ENCODE results near the gene RAI1.
A peak's percentile ranks its signal among the peaks of the same experiment; 100 is the strongest.

The RAI1 gene

DNA sequence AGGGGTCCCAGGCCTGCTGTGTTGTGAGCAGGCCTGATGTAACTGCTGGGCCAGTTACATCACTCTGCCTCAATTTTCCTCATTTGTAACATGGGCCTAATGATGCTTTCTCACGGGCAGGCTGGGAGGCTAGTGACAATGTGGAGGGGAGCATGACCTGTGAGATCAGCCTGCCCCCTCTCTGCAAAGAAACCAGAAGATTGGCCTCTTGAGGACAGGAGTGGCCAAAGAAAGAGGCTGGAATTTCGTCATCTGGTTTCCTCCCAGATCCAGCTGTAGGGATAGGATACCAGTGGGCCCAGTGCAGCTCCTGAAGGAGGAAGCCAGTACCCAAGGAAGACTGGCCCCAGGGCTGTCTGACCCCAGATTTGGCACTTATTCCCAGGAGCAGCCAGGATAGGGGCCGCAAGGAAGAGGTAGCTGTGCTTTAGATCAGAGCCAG lies 156.1 kb downstream of the RAI1 start:
- DNase-seq (ENCODE audit: insufficient read length, low spot score) (no peak), FAIRE-seq (no peak)

DNA sequence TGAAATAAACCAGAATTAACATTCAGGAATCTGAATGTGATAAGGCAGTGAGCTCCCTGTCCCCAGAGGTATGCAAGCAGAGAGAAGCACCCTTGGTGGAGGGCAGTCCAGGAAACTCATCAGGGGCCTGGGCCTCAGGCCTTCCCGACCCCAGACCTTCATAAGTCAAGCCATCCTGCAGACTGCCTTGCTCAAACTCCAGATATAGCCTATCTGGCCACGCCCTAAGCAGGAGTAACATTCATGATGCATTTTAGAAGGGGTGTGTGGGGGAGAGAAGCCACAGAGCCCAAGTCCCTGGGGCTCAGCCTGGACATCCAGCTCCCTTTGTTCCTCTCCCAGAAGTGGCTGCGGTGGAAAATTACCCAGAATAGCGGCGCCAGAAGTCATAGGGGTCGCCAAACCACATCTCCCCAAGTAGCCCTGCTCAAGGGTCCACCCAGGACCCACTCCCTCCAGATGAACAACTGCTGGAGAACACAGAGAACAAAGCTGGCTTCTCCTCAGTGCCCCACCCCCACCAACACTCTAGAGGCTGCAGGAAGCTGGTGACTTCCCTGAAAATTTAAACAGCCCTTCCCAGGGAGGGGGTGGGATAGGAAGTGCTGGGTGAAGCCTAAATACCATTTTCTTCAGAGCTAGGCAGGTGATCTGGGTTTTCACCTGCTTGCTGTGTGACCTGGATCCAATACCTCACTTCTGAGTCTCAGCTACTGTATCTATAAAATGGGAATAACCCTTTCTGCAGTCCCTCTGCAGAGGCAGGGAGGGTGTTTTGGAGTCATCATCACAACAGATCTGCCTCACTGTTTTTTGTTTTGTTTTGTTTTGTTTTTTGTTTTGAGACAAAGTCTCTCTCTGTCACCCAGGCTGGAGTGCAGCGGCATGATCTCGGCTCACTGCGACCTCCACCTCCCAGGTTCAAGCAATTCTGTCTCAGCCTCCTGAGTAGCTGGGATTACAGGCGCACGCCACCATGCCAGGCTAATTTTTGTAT lies 157.0 kb downstream of the RAI1 start:
- DNase-seq (ENCODE audit: insufficient read length, low spot score) (no peak), FAIRE-seq (no peak)

DNA sequence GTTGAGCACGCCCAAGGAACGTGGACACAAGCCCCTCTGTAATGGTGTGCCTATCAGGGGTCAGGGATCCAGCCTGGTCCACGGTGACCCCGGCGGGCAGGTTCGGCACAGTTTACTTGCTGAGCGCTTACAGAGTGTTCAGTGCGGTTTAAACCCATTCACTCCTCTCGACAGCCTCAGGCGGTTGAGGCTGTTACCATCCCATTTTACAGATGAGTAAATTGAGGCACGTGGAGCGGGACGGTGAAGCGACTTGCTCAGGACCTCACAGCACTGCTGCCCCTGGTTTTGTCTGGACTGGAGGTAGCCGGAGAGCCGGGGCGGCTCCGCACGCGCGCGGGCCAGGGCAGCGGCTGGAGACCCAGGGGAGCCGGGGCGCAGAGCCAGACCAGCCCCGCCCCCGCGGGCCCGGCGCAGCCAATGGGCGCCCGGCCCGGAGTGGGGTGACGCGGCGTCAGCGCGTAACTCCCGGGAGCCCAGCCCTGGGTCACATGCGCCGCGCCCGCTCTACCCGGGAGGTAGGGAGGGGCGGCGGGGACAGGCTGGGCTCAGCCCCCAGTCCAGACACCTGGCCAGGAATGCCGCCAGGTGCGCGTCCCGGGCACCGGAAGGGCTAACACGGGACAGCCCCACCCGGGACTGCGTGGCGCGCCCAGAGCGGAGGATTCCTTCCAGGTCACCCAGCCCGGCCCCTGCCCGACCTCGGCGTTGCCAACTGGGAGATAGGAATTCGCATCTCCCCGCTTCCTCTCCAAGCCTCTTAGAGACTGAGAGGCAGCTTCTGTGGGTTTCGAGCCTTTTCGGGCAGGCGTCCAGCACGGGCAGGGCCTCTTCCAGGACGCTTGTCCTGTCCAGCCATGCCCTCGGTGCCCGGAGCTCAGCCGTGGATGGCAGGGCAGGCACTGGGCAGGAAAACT lies 158.8 kb downstream of the RAI1 start:
- peak; percentile 84 for FAIRE-seq
- peak; percentile 94 for DNase-seq (ENCODE audit: insufficient read length, low spot score)

DNA sequence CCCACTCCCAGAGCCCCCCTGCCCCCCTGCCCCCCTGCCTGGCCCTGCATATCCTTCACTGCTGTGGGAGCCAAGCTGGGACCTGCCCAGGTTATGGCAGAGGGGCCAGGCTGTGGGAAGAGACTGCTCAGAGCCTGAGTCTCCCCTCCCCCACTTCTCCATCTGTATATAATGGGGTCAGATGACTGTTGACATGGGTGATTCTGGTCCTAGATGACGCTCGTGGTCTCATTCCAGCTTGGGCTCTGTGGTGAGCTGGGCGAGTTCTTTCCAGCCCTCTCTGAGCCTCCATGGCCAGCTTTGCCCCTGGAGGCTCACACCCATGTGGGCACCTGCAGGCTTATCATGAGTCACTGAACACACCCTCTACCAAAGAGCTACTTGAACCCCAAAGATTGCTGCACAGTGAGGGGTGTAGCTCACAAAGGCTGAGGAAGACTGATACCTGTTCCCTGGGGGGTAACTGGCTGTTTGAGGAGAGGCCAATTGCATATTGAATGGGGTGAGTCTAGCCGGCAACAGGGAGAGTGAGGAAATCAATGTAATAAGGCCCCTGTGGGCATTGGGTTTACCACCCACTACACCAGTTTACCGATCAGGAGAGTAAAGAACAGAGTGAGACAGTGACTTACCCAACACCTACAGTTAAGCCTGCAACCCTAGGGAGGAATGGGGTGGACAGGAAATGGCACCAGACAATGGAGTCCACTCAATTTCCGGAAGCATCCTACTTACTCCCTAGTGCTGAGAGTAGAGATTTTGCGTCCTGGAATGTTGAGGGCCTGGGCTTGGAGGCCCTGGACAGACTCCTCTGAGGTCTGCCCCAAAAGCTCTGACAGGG lies 159.7 kb downstream of the RAI1 start:
- DNase-seq (ENCODE audit: insufficient read length, low spot score): no peak

DNA sequence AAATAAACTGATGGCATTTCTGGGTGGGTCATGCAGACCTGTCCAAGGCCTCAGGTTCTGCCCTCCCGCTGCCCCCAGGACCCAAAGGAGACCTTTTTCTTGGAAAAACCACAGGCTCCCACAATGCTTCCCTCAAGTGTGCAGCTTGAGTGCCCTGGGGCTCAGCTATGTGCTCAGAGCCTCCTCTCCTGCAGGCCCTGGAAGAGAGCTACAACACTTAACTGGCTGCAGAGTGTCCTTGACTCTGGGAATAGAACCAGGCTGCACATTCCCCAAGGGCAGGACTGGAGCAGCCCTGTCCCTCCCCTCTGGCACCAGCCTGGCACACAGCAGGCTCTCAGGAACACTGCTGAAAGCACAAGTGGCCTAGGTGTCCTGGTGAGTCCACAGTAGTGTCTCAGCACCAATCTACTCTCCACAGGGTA lies 160.4 kb downstream of the RAI1 start:
- DNase-seq (ENCODE audit: insufficient read length, low spot score): no peak
- no peak for FAIRE-seq

More for the DNA sequence above, 159.7 kb downstream of the RAI1 start:
- FAIRE-seq: peak; percentile 66

DNA sequence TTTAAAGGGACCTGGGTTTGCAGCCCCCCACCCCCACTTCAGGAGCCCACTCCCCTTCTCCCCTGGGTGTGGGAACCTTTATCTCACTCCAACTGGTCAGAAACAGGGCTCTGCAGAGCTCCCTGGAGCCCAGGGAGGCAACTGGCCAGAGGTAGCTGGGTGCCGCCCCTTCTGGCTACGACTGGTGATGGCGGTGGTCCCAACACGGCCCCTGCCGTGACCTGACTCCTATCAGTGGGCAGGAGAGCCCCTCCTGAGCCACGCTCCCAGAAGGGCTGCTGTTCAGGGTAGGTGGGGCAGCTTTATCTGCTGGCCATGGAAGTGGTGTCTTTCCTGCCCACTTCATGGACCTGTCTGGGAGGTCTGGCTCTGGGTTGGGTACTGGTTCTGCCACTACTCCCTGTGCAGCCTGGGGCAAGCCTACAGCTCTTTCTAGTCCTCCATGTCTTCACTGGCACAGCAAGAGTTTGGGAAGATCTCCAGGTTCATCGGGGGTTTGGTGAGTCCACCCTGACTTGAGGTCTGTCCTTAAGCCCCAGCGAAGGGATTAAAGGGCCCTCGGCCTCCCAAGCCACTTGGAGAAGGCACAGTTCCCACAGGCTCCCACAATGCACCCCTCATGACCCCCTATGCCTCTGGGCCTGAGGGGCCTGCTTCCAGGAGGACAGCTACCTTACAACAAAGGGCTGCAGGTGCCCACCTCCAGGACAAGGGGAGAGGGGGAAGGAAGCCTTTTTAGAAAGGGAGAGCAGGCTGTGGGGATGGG lies 161.0 kb downstream of the RAI1 start:
- no peak for DNase-seq (ENCODE audit: insufficient read length, low spot score)
- no peak for FAIRE-seq

DNA sequence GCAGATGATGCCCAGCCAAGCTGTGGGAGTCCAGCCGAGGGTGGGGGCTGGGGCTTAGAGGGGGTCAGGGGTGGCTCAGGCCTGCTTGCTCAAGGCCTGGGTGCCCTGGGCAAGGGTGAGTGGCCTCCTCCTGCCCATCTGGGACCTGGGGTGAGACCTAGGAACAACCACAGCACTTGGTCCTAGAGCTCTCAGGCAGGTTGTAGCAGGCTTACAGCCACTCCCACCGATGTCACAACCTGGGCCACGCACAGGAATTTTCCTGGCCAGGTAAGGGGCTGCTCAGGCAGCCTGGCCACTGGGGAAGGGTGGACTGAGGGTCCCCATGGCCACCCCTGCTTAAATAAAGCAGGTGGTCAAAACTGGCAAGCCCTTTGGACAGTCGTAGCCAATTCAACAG lies 161.8 kb downstream of the RAI1 start:
- FAIRE-seq: no peak
- no peak for DNase-seq (ENCODE audit: insufficient read length, low spot score)

DNA sequence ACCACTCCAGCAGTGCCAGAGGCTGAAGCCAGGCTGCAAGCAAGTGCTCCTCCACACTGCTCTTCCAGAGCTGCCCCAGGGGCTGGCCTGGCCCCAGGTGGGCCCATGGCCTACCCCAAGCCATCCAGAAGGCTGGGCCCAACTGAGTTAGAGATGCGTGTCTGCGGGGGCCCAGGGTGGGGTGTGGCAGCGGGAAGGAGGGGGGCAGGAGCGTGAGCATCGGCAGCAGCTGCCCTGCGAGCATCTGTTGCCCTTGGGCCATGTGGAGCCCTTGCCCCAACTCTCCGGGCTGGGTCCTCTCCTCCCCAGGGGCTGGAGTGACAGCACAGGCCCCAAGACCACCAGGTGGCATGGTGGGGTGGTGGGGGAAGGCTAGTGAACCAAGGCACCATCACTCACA lies 162.8 kb downstream of the RAI1 start:
- DNase-seq (ENCODE audit: insufficient read length, low spot score) (no peak), FAIRE-seq (no peak)

DNA sequence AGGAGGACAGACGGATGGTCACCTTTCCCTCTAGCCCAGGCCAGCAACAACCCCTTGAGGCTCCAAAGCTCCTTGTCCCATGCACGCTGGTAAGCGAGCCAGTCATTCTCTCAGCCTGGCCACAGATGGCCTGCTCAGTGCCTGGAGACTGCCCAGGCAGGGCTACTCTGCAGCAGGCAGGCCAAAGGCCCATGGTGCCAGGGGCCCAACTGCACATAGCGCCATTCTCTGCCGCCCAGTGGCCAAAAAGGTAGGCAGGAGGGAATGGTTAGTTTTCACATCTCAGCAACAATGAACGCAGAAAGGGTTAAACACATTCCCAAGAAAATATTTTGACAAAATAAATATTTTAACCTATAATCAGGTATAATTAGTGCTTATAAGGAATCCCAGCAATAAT lies 163.2 kb downstream of the RAI1 start:
- FAIRE-seq: no peak
- DNase-seq (ENCODE audit: insufficient read length, low spot score): no peak

DNA sequence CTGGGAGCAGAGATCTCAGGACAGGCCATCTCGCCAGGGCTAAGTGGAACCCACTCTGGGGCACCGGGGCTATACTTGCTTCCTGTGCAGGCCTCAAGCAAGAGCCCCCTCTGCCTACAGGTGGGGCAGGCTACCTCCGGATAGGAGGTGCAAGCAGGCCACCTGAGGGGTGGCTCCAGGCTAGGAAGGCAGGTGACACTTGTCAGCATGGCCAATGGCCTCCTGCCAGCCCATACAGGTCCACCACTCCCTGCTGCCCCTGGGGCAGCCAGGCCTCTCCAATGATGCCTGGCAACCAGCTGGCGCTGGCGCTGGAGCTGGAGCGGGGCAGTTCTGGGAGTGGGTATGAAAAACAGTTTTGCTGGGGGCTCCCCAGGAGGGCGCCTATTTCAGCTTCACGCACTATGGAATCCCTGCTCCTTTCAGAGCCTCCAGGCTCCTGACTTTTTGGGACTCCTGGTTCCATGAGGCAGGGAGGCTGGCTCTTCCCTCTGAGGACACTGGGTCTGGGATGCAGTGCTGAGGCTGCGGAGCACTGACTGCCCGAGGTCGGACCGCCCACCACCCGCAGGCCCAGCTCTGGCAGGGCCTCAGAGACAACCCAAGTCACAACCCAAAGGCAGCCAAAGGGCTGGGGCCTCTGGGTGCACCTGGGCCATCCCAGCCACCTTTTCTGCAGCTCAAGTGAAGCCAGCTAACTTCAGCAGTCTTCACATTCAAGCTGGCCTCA lies 164.0 kb downstream of the RAI1 start:
- DNase-seq (ENCODE audit: insufficient read length, low spot score) (no peak), FAIRE-seq (no peak)

DNA sequence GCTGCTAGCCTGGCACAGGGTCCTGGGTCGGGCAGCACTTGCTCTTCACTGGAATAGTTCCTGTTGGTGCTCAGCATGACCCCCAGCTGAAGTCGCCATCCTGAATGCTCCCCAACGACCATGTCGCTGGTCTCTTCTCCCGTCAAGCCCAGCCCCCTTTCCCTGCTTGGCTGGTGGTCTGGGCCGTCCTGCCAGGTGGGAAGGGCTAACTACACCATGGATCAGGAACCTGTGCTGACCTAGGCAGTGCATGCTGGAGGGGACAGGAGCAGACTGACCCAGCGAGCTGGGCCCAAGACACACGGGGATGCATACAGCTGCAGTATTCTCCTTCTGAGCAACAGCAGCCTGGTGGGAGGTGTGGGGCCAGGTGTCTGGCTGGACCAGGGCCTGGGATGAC lies 164.7 kb downstream of the RAI1 start:
- no peak for FAIRE-seq
- no peak for DNase-seq (ENCODE audit: insufficient read length, low spot score)

DNA sequence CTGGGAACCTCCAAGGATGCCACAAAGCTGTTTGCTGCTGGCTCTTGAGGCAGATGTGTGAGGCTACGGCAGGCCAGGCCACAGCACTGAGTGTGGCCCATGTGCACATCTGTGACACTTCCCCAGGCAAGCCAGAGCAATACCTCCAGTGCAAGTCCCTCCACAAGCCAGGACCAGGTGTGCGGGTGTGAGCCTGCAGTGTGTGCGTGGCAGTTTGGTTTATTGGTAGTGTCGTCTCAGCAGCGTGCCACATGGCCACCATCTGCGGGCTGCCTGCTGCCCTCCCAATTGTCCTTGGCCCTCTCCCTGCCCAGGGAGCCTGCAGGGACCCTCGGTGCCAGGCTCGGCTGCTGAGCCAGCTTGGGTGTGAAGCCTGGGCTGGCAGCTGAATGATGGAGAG lies 165.4 kb downstream of the RAI1 start:
- FAIRE-seq: no peak

DNA sequence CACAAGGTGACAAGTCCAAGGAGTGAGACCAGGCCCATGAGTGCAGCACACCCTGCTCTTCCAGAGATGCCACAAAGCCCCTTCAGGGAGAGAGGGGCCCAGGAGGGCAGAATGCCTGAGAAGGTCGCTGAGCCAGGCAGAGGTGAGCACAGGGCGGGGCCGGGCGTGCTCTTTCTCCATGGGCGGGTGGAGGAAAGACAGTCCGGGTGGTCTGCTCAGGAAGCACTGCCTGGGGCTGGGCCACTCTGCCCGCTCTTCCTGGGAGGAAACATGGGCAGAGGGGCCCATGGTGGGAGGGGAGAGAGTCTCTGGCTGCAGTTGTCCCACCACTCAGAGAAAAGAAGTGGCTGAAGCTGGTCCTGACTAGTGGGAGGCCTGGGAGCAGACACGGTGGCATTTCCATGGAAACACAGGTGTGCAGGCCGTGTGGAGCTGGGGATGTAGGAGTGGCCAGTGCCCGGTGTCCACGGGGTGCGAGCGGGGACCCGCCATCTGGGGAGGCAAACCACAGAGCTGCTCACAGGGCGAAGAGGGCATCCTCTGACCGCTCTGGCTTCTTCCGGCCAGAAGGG lies 165.9 kb downstream of the RAI1 start:
- FAIRE-seq: no peak
- no peak for DNase-seq (ENCODE audit: insufficient read length, low spot score)

More for the DNA sequence above, 165.4 kb downstream of the RAI1 start:
- no peak for DNase-seq (ENCODE audit: insufficient read length, low spot score)

DNA sequence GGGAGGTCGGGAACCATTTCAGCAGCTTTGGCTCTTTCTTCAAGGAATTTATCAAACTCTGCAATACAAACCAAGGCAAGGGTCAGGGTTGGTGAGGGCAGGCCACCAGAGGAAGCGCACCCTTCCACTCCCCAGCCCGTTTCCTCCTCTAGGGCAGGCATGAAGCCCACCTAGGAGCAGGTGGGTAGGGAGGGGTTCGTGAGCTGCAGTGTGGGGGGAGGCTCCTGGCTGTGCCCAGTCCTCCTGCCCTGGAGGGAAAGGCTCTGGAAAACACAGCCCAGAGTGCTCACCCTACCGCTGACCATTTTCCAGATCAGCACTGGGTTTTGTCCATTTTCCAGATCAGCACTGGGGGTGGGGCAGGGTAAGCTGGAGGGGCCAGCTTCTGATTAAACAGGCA lies 166.5 kb downstream of the RAI1 start:
- DNase-seq (ENCODE audit: insufficient read length, low spot score) (no peak), FAIRE-seq (no peak)

DNA sequence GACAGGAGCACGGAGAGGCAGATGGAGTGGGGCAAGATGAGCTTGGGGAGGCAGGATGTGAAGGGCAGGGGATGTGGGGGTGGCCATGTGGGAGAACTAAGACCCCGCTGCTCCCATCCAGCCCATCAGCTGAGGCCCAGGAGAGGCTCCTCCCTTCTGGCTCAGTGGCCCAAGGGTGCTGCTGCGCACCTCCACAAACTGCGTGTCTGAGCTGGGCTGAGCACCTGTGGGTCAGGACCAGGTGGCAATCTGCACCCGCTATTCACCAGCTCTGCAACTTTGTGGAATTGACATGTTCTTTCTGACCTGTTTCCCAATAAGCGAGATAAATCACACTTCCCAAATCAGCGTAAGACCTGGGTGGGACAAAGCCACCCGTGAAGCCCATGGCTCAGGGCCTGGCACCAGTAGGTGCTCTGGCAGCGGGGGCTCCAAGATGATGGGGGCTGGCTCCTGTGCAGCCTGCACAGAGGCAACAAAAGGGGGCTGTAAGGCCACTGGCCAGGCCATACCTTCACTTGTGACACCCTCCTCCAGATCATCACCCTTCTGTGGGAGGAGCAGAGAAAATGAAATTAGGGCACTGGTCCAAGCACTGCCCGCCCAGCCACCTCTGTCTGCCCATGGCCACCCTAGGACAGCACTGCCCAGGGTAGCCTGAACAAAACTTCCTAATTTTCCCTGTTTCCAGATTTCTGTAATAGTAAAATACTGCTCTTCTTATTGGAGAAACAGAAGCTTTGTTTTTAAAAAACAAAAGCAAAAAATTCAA lies 167.2 kb downstream of the RAI1 start:
- no peak for FAIRE-seq

DNA sequence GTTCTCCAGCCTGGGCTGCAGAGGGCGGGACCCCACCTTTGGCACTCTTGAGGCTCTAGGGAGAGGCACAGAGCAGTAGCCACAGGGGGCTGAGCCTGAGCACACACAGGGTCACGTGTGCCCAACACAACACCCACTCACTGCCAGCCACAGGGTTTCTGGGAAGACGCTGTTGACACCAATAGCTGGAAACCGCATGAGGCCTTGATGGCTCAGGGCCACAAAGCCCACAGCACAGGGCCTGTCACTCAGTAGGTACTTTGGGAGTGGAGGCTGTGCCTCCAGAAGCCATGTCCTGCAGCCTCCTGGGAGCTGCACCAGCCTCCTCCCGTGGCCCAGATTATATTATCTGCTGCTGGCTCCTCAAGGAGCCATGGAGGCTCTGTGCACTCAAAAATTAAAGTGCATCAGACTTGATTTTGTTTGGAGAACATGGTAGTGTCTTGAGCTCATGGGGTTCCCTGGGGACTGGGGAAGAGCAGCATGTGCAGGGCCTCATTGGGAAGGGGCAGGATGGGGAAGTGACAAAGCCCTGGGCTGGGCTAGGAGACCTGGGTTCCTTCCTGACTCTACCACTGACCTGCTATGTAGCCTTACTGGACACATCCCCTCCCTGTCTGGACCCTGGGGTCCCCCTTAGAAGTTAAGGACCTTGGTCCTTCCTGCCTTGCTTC lies 168.0 kb downstream of the RAI1 start:
- no peak for DNase-seq (ENCODE audit: insufficient read length, low spot score)
- peak; percentile 51 for FAIRE-seq

More for the DNA sequence above, 167.2 kb downstream of the RAI1 start:
- no peak for DNase-seq (ENCODE audit: insufficient read length, low spot score)

DNA sequence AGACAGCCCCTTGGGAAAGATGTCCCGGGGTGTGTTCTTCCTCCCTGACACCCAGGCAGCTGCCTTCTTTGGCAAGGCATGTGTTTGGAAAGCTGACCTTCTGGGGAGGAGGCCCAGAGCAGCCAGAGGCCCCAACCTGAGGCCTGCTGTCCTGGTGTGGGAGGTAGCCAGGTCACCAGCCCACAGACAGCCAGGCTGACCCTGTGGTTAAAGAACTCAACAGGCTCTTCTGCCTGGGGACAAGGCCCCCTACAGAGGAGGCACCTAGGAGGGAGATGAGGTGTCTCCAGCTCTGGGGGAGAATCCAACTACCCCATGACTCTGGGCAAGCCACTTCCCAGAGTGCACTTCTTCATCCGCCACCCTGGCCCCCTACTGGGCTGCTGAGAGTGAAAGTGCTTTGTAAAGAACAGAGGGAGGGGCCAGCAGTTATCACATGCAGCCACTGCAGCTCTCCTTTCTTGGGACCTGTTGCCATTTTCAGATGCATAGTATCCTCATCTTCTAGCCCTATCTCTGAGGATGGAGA lies 168.7 kb downstream of the RAI1 start:
- DNase-seq (ENCODE audit: insufficient read length, low spot score) (peak; percentile 58), FAIRE-seq (peak; percentile 96)

Measured in GM19239 (cell line).